Stimulated activated effector memory CD8-positive, alpha-beta T cell treated with anti-CD3 and anti-CD28 coated beads, Interleukin-12 subunit alpha, Interleukin-12 subunit beta, amount 100 ng/mL, for 72 hours (primary cell): ENCODE measurements around the gene BEST1.
A peak's percentile ranks its signal among the peaks of the same experiment; 100 is the strongest.

Experiments
- ATAC-seq: fragments of 150-1000 bp; cut with Tn5 transposase; 2 replicates; pipeline ENCODE4 v1.10.0; 2021
- DNase-seq, 2 donors: peaks; one replicate each; pipeline ENCODE4 v3.0.0; 2021 to 2022; ENCODE audit warnings: low spot score in 2 of 2
- H3K27ac Mint-ChIP-seq: one replicate; pipeline ENCODE4 v1.8.0; 2022; ENCODE audit warnings: mild to moderate bottlenecking, mixed read lengths
- H3K36me3 Mint-ChIP-seq: one replicate; pipeline ENCODE4 v1.8.0; 2022; ENCODE audit warnings: mild to moderate bottlenecking, mixed read lengths
- H3K4me1 Mint-ChIP-seq: one replicate; pipeline ENCODE4 v1.8.0; 2022; ENCODE audit warnings: mixed read lengths
- H3K4me3 Mint-ChIP-seq: one replicate; pipeline ENCODE4 v1.8.0; 2022; ENCODE audit warnings: mild to moderate bottlenecking, mixed read lengths
- H3K9me3 Mint-ChIP-seq: one replicate; pipeline ENCODE4 v1.8.0; 2022; ENCODE audit warnings: mixed read lengths

Gene BEST1

GRCh38 chr11:61973476-61974162 is 23.5 kb downstream of the BEST1 start:
- Mint-ChIP-seq H3K27ac (peak overlapping the region; percentile 89), H3K36me3 (peaks cover 5% of the 10 kb centered on the region), H3K4me1 (peaks cover 43% of the 10 kb centered on the region), H3K9me3 (no peaks in the 10 kb centered on the region), H3K4me3 (no peak overlapping the region)
- no peak for DNase-seq
- no peak for ATAC-seq

GRCh38 chr11:61974766-61975631 is 24.8 kb downstream of the BEST1 start:
- Mint-ChIP-seq H3K4me1 (peaks cover 29% of the 10 kb centered on the region), H3K4me3 (no peak overlapping the region), H3K36me3 (no peaks in the 10 kb centered on the region), H3K27ac (peak overlapping the region; percentile 79), H3K9me3 (no peaks in the 10 kb centered on the region)
- no peak for DNase-seq
- ATAC-seq = no peak

- Mint-ChIP-seq H3K4me1 (peaks cover 26% of the 10 kb centered on the region), H3K27ac (peak overlapping the region; percentile 79), H3K9me3 (no peaks in the 10 kb centered on the region), H3K4me3 (no peak overlapping the region), H3K36me3 (no peaks in the 10 kb centered on the region)
- DNase-seq (no peak), ATAC-seq (no peak)
These were observed 25.7 kb downstream of the BEST1 start for GRCh38 chr11:61975638-61976419.

- H3K4me3 Mint-ChIP-seq = no peak overlapping the region
- H3K9me3 Mint-ChIP-seq = no peaks in the 10 kb centered on the region
- peak overlapping the region; percentile 14 for H3K27ac Mint-ChIP-seq
- ATAC-seq (no peak), DNase-seq (no peak)
- peaks cover 20% of the 10 kb centered on the region for H3K4me1 Mint-ChIP-seq
- H3K36me3 Mint-ChIP-seq = no peaks in the 10 kb centered on the region
These were observed 26.3 kb downstream of the BEST1 start for GRCh38 chr11:61976420-61976800.

GRCh38 chr11:61976813-61977475 is 26.8 kb downstream of the BEST1 start:
- no peaks in the 10 kb centered on the region for H3K36me3 Mint-ChIP-seq
- peaks cover 15% of the 10 kb centered on the region for H3K4me1 Mint-ChIP-seq
- DNase-seq = no peak
- H3K27ac Mint-ChIP-seq = peak overlapping the region; percentile 14
- no peaks in the 10 kb centered on the region for H3K9me3 Mint-ChIP-seq
- ATAC-seq = no peak
- H3K4me3 Mint-ChIP-seq = no peak overlapping the region

- Mint-ChIP-seq H3K4me1 (no peaks in the 10 kb centered on the region), H3K27ac (no peak overlapping the region), H3K36me3 (no peaks in the 10 kb centered on the region), H3K4me3 (no peak overlapping the region), H3K9me3 (no peaks in the 10 kb centered on the region)
- DNase-seq (no peak), ATAC-seq (no peak)
These were observed 28.8 kb downstream of the BEST1 start for GRCh38 chr11:61978703-61979661.

- DNase-seq (no peak), ATAC-seq (no peak)
- Mint-ChIP-seq H3K27ac (no peak overlapping the region), H3K4me1 (no peaks in the 10 kb centered on the region), H3K4me3 (no peak overlapping the region), H3K36me3 (no peaks in the 10 kb centered on the region), H3K9me3 (no peaks in the 10 kb centered on the region)
These were observed 30.8 kb downstream of the BEST1 start for GRCh38 chr11:61980783-61981541.

- Mint-ChIP-seq H3K4me1 (no peaks in the 10 kb centered on the region), H3K36me3 (no peaks in the 10 kb centered on the region), H3K27ac (no peak overlapping the region), H3K9me3 (peaks cover 11% of the 10 kb centered on the region), H3K4me3 (no peak overlapping the region)
- no peak for DNase-seq
- no peak for ATAC-seq
These were observed 33.3 kb downstream of the BEST1 start for GRCh38 chr11:61983419-61983818.

GRCh38 chr11:61985869-61986268 is 35.7 kb downstream of the BEST1 start:
- Mint-ChIP-seq H3K36me3 (no peaks in the 10 kb centered on the region), H3K9me3 (peaks cover 14% of the 10 kb centered on the region), H3K4me3 (no peak overlapping the region), H3K27ac (no peak overlapping the region), H3K4me1 (no peaks in the 10 kb centered on the region)
- ATAC-seq = no peak
- no peak for DNase-seq

- ATAC-seq = no peak
- Mint-ChIP-seq H3K27ac (no peak overlapping the region), H3K4me3 (no peak overlapping the region), H3K36me3 (peaks cover 4% of the 10 kb centered on the region), H3K4me1 (no peaks in the 10 kb centered on the region), H3K9me3 (peaks cover 11% of the 10 kb centered on the region)
- DNase-seq = no peak
These were observed 44.8 kb downstream of the BEST1 start for GRCh38 chr11:61994981-61995380.

GRCh38 chr11:61996933-61997332 is 46.8 kb downstream of the BEST1 start:
- no peak for DNase-seq
- H3K4me3 Mint-ChIP-seq = no peak overlapping the region
- H3K36me3 Mint-ChIP-seq = peaks cover 4% of the 10 kb centered on the region
- no peak for ATAC-seq
- no peaks in the 10 kb centered on the region for H3K4me1 Mint-ChIP-seq
- peaks cover 8% of the 10 kb centered on the region for H3K9me3 Mint-ChIP-seq
- H3K27ac Mint-ChIP-seq = no peak overlapping the region

GRCh38 chr11:61999141-61999975 is 49.2 kb downstream of the BEST1 start:
- Mint-ChIP-seq H3K9me3 (peaks cover 8% of the 10 kb centered on the region), H3K4me1 (no peaks in the 10 kb centered on the region), H3K4me3 (no peak overlapping the region), H3K36me3 (peaks cover 4% of the 10 kb centered on the region), H3K27ac (peak overlapping the region; percentile 18)
- no peak for DNase-seq
- no peak for ATAC-seq
